Thymus (tissue), 11 donors: ENCODE measurements around the gene SMIM1. TPM values are rescaled to one million over a fixed set of nuclear protein-coding genes. Genes with fewer than 3 reads are reported as not detected.
"Not testable (repeated sequence)": the region's sequence is repeated elsewhere in the genome, so short reads cannot be mapped to it uniquely, and the experiment has no call there.

Source experiments
- DNase-seq, 9 donors: peaks; one replicate each; pipeline ENCODE4 v3.0.0-alpha.2; 2013; ENCODE audit warnings: low spot score in 9 of 9, low read depth in 6 of 9, missing footprints in 1 of 9
- H3K27ac ChIP-seq, 2 donors: one replicate each; pipeline ENCODE4 v1.5.1; 2013; ENCODE audit warnings: control low read depth in 1 of 2, low read depth in 1 of 2, low read length in 1 of 2, mild to moderate bottlenecking in 1 of 2, moderate library complexity in 1 of 2
- H3K27me3 ChIP-seq, 2 donors: one replicate each; pipeline ENCODE4 v1.5.1; 2013; ENCODE audit warnings: low read length in 1 of 2; ENCODE audit not compliant: control insufficient read depth in 2 of 2, insufficient read depth in 1 of 2
- H3K36me3 ChIP-seq, 2 donors: one replicate each; pipeline ENCODE4 v1.5.1; 2013; ENCODE audit warnings: low read length in 1 of 2, mild to moderate bottlenecking in 1 of 2, moderate library complexity in 1 of 2; ENCODE audit not compliant: control insufficient read depth in 2 of 2, insufficient read depth in 2 of 2
- H3K4me1 ChIP-seq, 2 donors: one replicate each; pipeline ENCODE4 v1.5.1; 2013; ENCODE audit warnings: low read length in 2 of 2; ENCODE audit not compliant: control insufficient read depth in 2 of 2, insufficient read depth in 2 of 2
- H3K4me3 ChIP-seq, 2 donors: one replicate each; pipeline ENCODE4 v1.5.1; 2013; ENCODE audit warnings: low read length in 2 of 2, control low read depth in 1 of 2, mild to moderate bottlenecking in 1 of 2
- H3K9me3 ChIP-seq, 2 donors: one replicate each; pipeline ENCODE4 v1.5.1; 2013; ENCODE audit warnings: low read length in 1 of 2, mild to moderate bottlenecking in 1 of 2; ENCODE audit not compliant: control insufficient read depth in 2 of 2, insufficient read depth in 1 of 2
- WGBS: extraction: QIAGEN DNeasy Blood & Tissue Kit; methylation state at CpG from one replicate; pipeline ENCODE4 v1.1.7; 2013; 5-methylcytosine and 5-hydroxymethylcytosine counted together
- polyA plus RNA-seq: library from polyadenylated mRNA; stranded (reverse); fragments of 200-250 nt; gene quantifications from one replicate; pipeline ENCODE4 v1.2.3, GENCODE V29; 2013
- total RNA-seq: library from RNA; stranded (reverse); fragments of 120-200 nt; gene quantifications from one replicate; pipeline ENCODE4 v1.2.4, GENCODE V29; 2013
- donor health status: healthy.

The SMIM1 gene
- total and polyA plus RNA-seq, 2 donors = 6.9 to 7.0 TPM

DNA sequence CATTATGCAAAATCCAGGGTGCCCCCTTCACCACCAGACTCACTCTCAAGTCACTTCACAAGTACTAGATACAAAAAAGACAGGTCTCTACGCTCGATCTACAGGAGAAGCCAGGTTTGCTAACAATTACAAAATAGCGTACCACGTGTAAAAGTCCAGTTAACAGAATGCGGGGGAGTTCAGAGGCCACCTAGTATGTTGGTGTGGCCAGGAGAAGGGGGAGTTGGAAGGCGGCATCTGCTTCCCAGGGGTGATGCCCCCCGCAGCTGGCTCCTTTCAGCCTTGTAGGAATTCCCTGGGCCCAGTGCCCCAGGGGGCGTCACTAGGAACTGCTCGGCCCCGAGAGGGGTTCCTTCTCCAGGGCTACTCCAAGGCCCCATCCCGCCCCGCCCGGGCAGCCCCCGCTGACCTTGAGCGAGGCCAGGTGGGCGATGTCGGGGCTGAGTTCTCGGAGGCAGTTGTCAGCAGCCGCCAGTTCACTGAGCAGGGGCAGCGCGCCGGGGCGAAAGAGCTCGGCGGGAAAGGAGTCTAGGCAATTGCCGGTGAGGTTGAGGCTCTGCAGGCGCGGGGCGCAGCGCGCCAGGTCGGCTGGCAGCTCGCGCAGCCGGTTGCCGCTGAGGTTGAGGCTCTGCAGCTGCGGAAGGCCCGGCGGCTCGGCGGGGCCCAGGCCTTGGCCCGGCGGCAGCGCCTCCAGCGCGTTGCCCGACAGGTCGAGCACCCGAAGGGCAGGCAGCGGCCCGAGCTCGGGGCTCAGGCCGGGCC lies 23.1 kb downstream of the SMIM1 start:
- Histone ChIP-seq H3K9me3 (no peaks in the 10 kb centered on the region), H3K27ac (peak overlapping the region in 1 of 2 donors; percentile 46), H3K36me3 (peaks cover 4 to 11% of the 10 kb centered on the region in 2 donors), H3K4me3 (peak overlapping the region; percentile 62 to 94), H3K4me1 (peaks cover 10 to 19% of the 10 kb centered on the region in 2 donors), H3K27me3 (peaks cover 0 to 7% of the 10 kb centered on the region in 2 donors)
- no peak for DNase-seq
- WGBS = 7% methylated on average over 53 of the region's 53 CpGs

DNA sequence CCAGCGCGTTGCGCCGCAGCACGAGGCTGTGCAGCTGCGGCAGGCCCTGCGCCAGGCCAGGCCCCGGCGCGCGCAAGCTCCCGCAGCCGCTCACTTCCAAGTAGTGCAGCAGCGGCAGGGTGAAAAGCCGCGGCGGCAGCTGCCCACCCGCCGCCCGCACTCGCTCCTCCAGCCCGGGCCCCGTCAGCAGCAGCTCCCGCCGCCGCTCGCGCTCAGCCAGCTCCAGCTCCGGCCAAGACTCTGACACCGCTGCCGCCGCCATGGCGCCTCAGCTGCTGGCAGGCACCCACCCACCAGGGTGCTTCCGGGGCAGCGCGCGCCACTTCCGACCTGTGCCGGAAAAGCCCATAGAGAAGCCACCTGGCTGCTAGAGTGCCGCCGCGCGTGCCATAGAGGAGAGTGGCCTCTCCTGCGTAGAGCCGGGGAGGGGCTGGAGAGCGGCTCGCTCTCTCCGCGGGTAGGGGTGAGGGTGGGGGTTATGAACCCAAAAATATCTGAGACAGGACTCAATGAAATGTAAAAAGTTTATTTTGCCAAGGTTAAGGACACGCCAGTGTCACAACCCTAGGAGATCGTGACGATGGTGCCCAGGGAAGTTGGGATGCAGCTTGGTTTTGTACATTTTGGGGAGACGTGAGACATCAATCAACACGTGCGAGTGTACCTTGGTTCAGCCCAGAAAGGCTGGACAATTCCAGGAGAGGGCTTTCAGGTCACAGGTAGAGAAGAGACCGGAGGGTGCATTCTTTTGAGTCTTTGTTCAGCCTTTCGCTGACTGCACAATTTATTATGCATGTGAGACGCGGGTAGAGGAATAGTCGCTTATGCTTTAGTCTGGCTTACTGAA lies 23.9 kb downstream of the SMIM1 start, which contains the start of gene LRRC47:
TSS of gene LRRC47 (minus strand) at position 284 of the 847 bp plus-strand sequence. CDS start at position 262, 22 bp downstream.
- 4% methylated on average over 60 of the region's 60 CpGs for WGBS

DNA sequence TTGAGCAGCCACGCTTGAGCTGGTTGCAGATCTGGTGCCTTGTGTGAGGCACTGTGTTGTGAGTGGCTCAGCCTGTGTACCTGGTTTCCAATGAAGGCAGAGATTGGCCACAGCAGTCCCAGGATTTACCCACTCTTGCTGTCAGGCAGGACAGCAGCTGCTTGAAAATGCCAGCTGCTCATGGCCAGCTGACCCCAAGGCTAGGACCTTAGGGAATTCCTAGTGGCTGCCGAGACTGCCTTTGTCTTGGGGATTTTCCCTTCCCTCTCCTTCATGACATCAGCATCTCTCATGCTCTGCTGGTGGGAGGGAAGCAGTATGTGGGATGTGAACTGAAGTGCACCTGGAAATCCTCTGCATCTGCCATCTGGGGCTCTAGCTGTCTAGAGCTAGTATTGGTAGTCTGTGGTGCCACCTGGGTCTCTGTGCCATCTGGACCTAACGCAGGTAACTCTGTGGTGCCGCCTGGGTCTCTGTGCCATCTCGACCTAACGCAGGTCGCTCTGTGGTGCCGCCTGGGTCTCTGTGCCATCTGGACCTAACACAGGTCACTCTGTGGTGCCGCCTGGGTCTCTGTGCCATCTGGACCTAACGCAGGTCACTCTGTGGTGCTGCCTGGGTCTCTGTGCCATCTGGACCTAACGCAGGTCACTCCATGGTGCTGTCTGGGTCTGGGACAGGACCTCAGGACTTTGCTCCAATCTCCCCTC lies 27.6 kb downstream of the SMIM1 start:
- DNase-seq = no peak
- Histone ChIP-seq H3K4me3 (no peak overlapping the region), H3K4me1 (peaks cover 6 to 8% of the 10 kb centered on the region in 2 donors), H3K9me3 (no peaks in the 10 kb centered on the region), H3K27ac (no peak overlapping the region), H3K36me3 (no peaks in the 10 kb centered on the region), H3K27me3 (peaks cover 4 to 7% of the 10 kb centered on the region in 2 donors)
- WGBS = 96% methylated on average over 11 of the region's 11 CpGs

More for the DNA sequence above, 23.9 kb downstream of the SMIM1 start, which contains the start of gene LRRC47:
- Histone ChIP-seq H3K9me3 (no peaks in the 10 kb centered on the region), H3K27ac (peak within 1 kb of the TSS; percentile 55 to 78), H3K4me3 (peak within 1 kb of the TSS; percentile 62 to 94), H3K4me1 (peaks cover 10 to 19% of the 10 kb centered on the region in 2 donors), H3K36me3 (peaks cover 4 to 5% of the 10 kb centered on the region in 2 donors), H3K27me3 (peaks cover 0 to 7% of the 10 kb centered on the region in 2 donors)
- peak; percentile 71 to 95 (median 86) for DNase-seq

- not testable (repeated sequence) for H3K27ac ChIP-seq, H3K36me3 ChIP-seq, H3K9me3 ChIP-seq, H3K4me3 ChIP-seq, H3K27me3 ChIP-seq, H3K4me1 ChIP-seq, DNase-seq
- WGBS = 88% methylated on average over 3 of the region's 3 CpGs
These were observed 28.2 kb downstream of the SMIM1 start for GRCh38 chr1:3800795-3801194.

DNA sequence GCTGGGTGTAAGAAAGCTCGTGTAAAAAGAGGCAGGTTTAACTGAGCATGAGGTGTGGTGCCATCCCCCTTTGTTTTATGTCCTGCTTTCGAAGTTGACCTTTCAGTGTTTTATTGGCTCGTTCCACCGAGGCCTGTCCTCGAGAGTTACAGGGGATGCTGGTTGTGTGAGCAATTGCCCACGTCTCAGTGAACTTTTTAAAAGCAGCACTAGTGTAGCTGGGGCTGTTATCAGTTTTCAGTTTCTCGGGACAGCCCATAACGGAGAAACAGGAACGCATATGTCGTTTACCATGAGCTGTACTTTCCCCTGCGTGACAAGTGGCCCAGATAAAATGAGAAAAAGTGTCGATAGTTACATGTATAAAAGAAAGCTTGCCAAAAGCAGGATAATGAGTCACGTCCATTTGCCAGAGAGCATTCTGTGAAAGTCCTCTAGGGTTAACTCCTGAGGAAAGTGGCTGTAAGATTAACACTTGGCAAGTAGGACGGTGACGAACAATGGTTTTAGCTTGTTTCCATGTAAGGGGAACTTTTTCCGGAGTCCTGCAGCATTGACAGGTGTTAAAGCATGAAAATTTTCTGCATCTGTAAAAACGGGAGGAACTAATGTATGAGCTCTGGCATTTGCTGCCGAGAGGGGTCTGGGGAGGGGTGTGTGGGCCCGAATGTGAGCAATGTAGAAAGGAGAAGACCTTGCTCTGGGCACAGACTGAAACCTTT lies 31.5 kb downstream of the SMIM1 start:
- no peak overlapping the region for H3K4me3 ChIP-seq
- no peaks in the 10 kb centered on the region for H3K36me3 ChIP-seq
- H3K27me3 ChIP-seq = peaks cover 4 to 7% of the 10 kb centered on the region in 2 donors
- H3K9me3 ChIP-seq = peaks cover 0 to 11% of the 10 kb centered on the region in 2 donors
- no peaks in the 10 kb centered on the region for H3K4me1 ChIP-seq
- DNase-seq = no peak
- WGBS = 86% methylated on average over 19 of the region's 19 CpGs
- H3K27ac ChIP-seq = no peak overlapping the region

GRCh38 chr1:3804627-3804944 lies 32.0 kb downstream of the SMIM1 start:
- H3K4me3 ChIP-seq, H3K4me1 ChIP-seq, H3K36me3 ChIP-seq, H3K27ac ChIP-seq, H3K27me3 ChIP-seq, DNase-seq: not testable (repeated sequence)
- peaks cover 0 to 11% of the 10 kb centered on the region in 2 donors for H3K9me3 ChIP-seq
- WGBS = 70% methylated on average over 7 of the region's 7 CpGs

- WGBS = 92% methylated on average over 11 of the region's 11 CpGs
- no peak overlapping the region for H3K27ac ChIP-seq
- H3K9me3 ChIP-seq = peaks cover 0 to 11% of the 10 kb centered on the region in 2 donors
- no peaks in the 10 kb centered on the region for H3K4me1 ChIP-seq
- H3K4me3 ChIP-seq = no peak overlapping the region
- H3K36me3 ChIP-seq = no peaks in the 10 kb centered on the region
- peaks cover 4% of the 10 kb centered on the region in 2 donors for H3K27me3 ChIP-seq
- no peak for DNase-seq
These were observed 32.5 kb downstream of the SMIM1 start for GRCh38 chr1:3805038-3805437.

GRCh38 chr1:3807769-3808168 lies 35.2 kb downstream of the SMIM1 start:
- WGBS = 86% methylated on average over 5 of the region's 5 CpGs
- Histone ChIP-seq H3K27ac (no peak overlapping the region), H3K9me3 (peaks cover 0 to 11% of the 10 kb centered on the region in 2 donors), H3K36me3 (no peaks in the 10 kb centered on the region), H3K4me3 (no peak overlapping the region), H3K4me1 (no peaks in the 10 kb centered on the region), H3K27me3 (peaks cover 0 to under 1% of the 10 kb centered on the region in 2 donors)
- DNase-seq = no peak
